Caco-2 (cell line): ENCODE measurements around the gene CFAP97. TPM values are rescaled to one million over a fixed set of nuclear protein-coding genes. Genes with fewer than 3 reads are reported as not detected.

Experiments
- BruUV-seq: library from RNA; stranded (reverse); fragments of 400-500 nt; replicated peaks from 2 replicates; lab custom pipeline; 2021; lab: Mats Ljungman, UMichigan
- CTCF ChIA-PET: fragments of 300-600 bp; sonication (Branson Sonifier 250); formaldehyde crosslinking; loops from one replicate; lab custom pipeline; 2022; ENCODE audit warnings: antibody characterized with exemption; lab: Charles Lee
- POLR2A ChIA-PET: fragments of 300-600 bp; sonication (Branson Sonifier 250); formaldehyde crosslinking; loops from one replicate; lab custom pipeline; 2022; ENCODE audit warnings: antibody characterized with exemption; lab: Charles Lee
- DNase-seq, 2 experiments: peaks; one replicate each; pipeline versions ENCODE4 v3.0.0 to v3.0.0-alpha.2; 2020 to 2022
- H3K27me3 ChIP-seq: replicated peaks from 2 replicates; pipeline ENCODE4 v1.6.0; 2011; ENCODE audit warnings: low read length; ENCODE audit not compliant: control insufficient read depth, insufficient read depth
- H3K36me3 ChIP-seq: 2 replicates; pipeline ENCODE4 v1.5.1; 2011; ENCODE audit warnings: low read length; ENCODE audit not compliant: control insufficient read depth, insufficient read depth
- H3K4me1 ChIP-seq: fragments of 250-450 bp; sonication (Bioruptor Pico); 2 replicates; pipeline ENCODE4 v1.5.1; 2020; ENCODE audit warnings: mild to moderate bottlenecking
- H3K4me3 ChIP-seq: 2 replicates; pipeline ENCODE4 v1.5.1; 2011; ENCODE audit warnings: low read depth, mild to moderate bottlenecking, control low read depth, low read length
- H3K9me3 ChIP-seq: fragments of 250-450 bp; sonication (Bioruptor Pico); 2 replicates; pipeline ENCODE4 v1.5.1; 2020; ENCODE audit warnings: mild to moderate bottlenecking, moderate library complexity
- H3K27ac Mint-ChIP-seq: one replicate; pipeline ENCODE4 v1.8.0; 2022; ENCODE audit warnings: mixed read lengths; ENCODE audit not compliant: unreplicated experiment
- H3K27me3 Mint-ChIP-seq: one replicate; pipeline ENCODE4 v1.8.0; 2022; ENCODE audit warnings: mixed read lengths; ENCODE audit not compliant: insufficient read depth, unreplicated experiment
- H3K36me3 Mint-ChIP-seq: one replicate; pipeline ENCODE4 v1.8.0; 2022; ENCODE audit warnings: mild to moderate bottlenecking, mixed read lengths; ENCODE audit not compliant: insufficient read depth, unreplicated experiment
- H3K4me1 Mint-ChIP-seq: one replicate; pipeline ENCODE4 v1.8.0; 2022; ENCODE audit warnings: low read depth, mixed read lengths; ENCODE audit not compliant: unreplicated experiment
- H3K4me3 Mint-ChIP-seq: one replicate; pipeline ENCODE4 v1.8.0; 2022; ENCODE audit warnings: mild to moderate bottlenecking, moderate library complexity, mixed read lengths; ENCODE audit not compliant: unreplicated experiment
- H3K9me3 Mint-ChIP-seq: one replicate; pipeline ENCODE4 v1.8.0; 2022; ENCODE audit warnings: mixed read lengths; ENCODE audit not compliant: unreplicated experiment
- intact Hi-C: fragments of 100-400 bp; cut with micrococcal nuclease; formaldehyde crosslinking; loops from one replicate; pipeline ENCODE4 v1.10.0; 2022; ENCODE audit not compliant: unreplicated experiment
- total RNA-seq: library from RNA; stranded (reverse); gene quantifications from 2 replicates; pipeline ENCODE4 v1.2.3, GENCODE V29; 2022
- TF ChIP-seq, protein P1 (sequence below), 2 experiments: fragments of 200-600 bp in 1 of 2; IDR thresholded peaks; 1 replicate in 1 of 2; 2 replicates in 1 of 2; pipeline versions ENCODE4 v1.5.1 to v1.8.0; 2011 to 2022; ENCODE audit warnings: antibody characterized with exemption in 1 of 2, control low read depth in 1 of 2, inconsistent platforms in 1 of 2, low read depth in 1 of 2, low read length in 1 of 2, mild to moderate bottlenecking in 1 of 2, moderate library complexity in 1 of 2; ENCODE audit not compliant: insufficient read depth in 1 of 2, severe bottlenecking in 1 of 2, unreplicated experiment in 1 of 2

Gene CFAP97
- total RNA-seq, 1 experiment from 2014 or later: 20.3 TPM

DNA sequence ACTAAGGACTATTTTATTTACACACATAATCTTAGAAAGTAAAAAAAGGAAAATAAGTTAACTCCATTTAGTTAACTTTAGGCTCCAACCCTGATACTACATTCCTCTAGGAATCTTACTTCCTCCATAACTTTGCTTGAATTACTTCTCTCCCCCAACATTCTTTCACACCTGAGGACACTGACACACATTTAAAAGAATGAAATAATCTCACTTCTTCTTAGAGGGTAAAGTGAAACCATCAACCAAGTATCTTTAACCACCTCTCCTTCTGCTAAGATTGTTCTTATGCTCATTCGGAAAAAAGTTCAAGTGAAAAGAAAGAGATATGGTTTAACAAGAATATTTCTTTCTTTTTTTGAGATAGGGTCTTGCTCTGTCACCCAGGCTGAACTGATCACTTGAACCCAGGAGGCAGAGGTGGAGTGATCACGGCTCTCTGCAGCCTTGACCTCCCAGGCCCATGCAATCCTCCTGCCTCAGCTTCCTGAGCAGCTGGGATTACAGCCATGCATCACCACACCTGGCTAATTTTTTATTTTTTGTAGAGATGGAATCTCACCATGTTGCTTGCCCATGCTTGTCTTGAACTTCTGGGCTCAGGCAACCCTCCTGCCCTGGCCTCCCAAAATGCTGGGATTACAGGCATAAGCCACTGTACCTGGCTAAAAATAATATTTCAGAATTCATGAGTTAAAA, 32.3 kb downstream of the CFAP97 start:
- peaks cover 11% of the 10 kb centered on the region for H3K36me3 Mint-ChIP-seq
- intact Hi-C loops: no loop called here
- no peaks in the 10 kb centered on the region for H3K36me3 ChIP-seq

DNA sequence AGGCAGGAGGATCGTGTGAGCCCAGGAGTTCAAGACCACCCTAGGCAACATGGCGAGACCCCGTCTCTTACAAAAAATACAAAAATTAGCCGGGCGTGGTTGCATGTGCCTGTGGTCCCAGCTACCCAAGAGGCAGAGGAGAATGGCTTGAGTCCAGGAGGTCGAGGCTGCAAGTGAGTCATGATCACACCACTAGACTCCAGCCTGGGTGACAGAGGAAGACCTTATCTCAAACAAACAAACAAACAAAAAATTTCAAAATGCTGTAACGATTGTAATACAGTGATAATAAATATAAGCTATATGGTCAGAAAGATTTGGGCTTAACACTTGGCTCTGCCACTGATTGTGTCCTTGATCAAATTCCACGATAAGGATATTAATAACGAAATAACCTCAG, 36.6 kb downstream of the CFAP97 start:
- CTCF ChIA-PET: no interaction called here
- peaks cover 6% of the 10 kb centered on the region for H3K36me3 Mint-ChIP-seq
- H3K36me3 ChIP-seq: no peaks in the 10 kb centered on the region

More for the DNA sequence above, 32.3 kb downstream of the CFAP97 start:
- CTCF ChIA-PET: no interaction called here
- TF ChIP-seq, protein P1, sequence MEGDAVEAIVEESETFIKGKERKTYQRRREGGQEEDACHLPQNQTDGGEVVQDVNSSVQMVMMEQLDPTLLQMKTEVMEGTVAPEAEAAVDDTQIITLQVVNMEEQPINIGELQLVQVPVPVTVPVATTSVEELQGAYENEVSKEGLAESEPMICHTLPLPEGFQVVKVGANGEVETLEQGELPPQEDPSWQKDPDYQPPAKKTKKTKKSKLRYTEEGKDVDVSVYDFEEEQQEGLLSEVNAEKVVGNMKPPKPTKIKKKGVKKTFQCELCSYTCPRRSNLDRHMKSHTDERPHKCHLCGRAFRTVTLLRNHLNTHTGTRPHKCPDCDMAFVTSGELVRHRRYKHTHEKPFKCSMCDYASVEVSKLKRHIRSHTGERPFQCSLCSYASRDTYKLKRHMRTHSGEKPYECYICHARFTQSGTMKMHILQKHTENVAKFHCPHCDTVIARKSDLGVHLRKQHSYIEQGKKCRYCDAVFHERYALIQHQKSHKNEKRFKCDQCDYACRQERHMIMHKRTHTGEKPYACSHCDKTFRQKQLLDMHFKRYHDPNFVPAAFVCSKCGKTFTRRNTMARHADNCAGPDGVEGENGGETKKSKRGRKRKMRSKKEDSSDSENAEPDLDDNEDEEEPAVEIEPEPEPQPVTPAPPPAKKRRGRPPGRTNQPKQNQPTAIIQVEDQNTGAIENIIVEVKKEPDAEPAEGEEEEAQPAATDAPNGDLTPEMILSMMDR (IDR thresholded peaks at IDR 0.05; ENCODE audit: insufficient read depth in 1 of 2, low read depth in 1 of 2, low read length in 1 of 2, severe bottlenecking in 1 of 2, unreplicated experiment in 1 of 2): no peak
- Histone ChIP-seq H3K27me3 (no peaks in the 10 kb centered on the region), H3K9me3 (no peaks in the 10 kb centered on the region), H3K4me3 (no peak overlapping the region), H3K4me1 (no peaks in the 10 kb centered on the region)
- Mint-ChIP-seq H3K27me3 (no peaks in the 10 kb centered on the region), H3K9me3 (no peaks in the 10 kb centered on the region), H3K27ac (no peak overlapping the region), H3K4me3 (no peak overlapping the region), H3K4me1 (no peaks in the 10 kb centered on the region)
- DNase-seq: no peak
- BruUV-seq: no TSS peak
- POLR2A ChIA-PET: no interaction called here

DNA sequence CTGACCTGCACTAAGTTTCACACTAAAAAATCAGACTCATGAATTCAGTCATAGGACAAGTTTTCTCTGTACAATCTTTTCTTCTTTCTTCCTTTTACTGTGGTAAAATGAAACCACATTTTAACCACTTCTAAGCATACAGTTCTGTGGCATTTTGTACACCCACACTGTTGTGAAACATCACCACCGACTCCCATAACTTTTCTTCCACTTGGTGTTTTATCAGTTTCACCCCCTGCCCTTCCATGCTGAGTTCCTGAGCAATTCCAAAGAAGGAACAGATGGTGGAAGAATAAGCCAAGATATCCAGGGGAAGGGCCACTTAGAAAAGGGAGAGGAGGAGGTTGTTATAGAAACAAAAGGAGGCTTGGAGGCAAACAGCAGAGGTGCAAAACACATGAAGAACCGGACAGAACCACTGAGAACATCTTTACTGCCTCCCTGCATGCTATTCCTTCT, 38.2 kb downstream of the CFAP97 start:
- TF ChIP-seq, protein P1 (IDR thresholded peaks at IDR 0.05; ENCODE audit: insufficient read depth in 1 of 2, low read depth in 1 of 2, low read length in 1 of 2, severe bottlenecking in 1 of 2, unreplicated experiment in 1 of 2): no peak
- Histone ChIP-seq H3K36me3 (no peaks in the 10 kb centered on the region), H3K4me3 (no peak overlapping the region), H3K4me1 (no peaks in the 10 kb centered on the region), H3K9me3 (no peaks in the 10 kb centered on the region), H3K27me3 (no peaks in the 10 kb centered on the region)
- intact Hi-C loops: no loop called here
- no peaks in the 10 kb centered on the region for H3K4me1 Mint-ChIP-seq
- H3K27ac Mint-ChIP-seq: no peak overlapping the region
- no peaks in the 10 kb centered on the region for H3K9me3 Mint-ChIP-seq
- H3K4me3 Mint-ChIP-seq: no peak overlapping the region
- H3K36me3 Mint-ChIP-seq: peaks cover 5% of the 10 kb centered on the region
- H3K27me3 Mint-ChIP-seq: no peaks in the 10 kb centered on the region
- POLR2A ChIA-PET: no interaction called here
- no TSS peak for BruUV-seq
- DNase-seq: no peak
- CTCF ChIA-PET: no interaction called here

More for the DNA sequence above, 36.6 kb downstream of the CFAP97 start:
- intact Hi-C loops: no loop called here
- no peaks in the 10 kb centered on the region for H3K9me3 Mint-ChIP-seq
- BruUV-seq: no TSS peak
- H3K4me3 Mint-ChIP-seq: no peak overlapping the region
- no peaks in the 10 kb centered on the region for H3K27me3 Mint-ChIP-seq
- DNase-seq: no peak
- H3K27ac Mint-ChIP-seq: no peak overlapping the region
- TF ChIP-seq, protein P1 (IDR thresholded peaks at IDR 0.05; ENCODE audit: insufficient read depth in 1 of 2, low read depth in 1 of 2, low read length in 1 of 2, severe bottlenecking in 1 of 2, unreplicated experiment in 1 of 2): no peak
- H3K9me3 ChIP-seq: no peaks in the 10 kb centered on the region
- H3K4me1 Mint-ChIP-seq: no peaks in the 10 kb centered on the region
- H3K4me1 ChIP-seq: no peaks in the 10 kb centered on the region
- no peak overlapping the region for H3K4me3 ChIP-seq
- no peaks in the 10 kb centered on the region for H3K27me3 ChIP-seq
- POLR2A ChIA-PET: no interaction called here
